NCI-H69 (cell line): ENCODE data around the gene S100A3.
A peak's percentile ranks its signal among the peaks of the same experiment; 100 is the strongest.
"Not testable (repeated sequence)": the region's sequence is repeated elsewhere in the genome, so short reads cannot be mapped to it uniquely, and the experiment has no call there.

Source experiments
- DNase-seq: peaks from one replicate; lab custom pipeline; 2025; lab: John Stamatoyannopoulos, UW

S100A3 gene

DNA sequence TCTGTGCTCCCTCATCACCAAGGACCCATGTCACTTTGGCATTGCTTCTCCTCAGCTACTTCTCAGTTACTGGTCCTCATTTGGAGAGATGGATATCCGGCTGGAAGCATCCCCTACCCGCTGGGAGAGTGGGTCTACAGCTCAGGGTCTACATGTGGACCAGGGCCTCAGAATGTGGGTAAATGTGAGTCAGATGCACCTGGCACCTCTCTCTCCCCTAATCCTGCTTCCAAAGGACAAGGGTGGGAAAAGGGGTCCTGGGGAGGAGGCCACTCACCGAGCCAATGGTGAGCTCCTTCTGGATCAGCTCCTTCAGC is 14.2 kb downstream of the S100A3 start:
- DNase-seq = no peak

DNA sequence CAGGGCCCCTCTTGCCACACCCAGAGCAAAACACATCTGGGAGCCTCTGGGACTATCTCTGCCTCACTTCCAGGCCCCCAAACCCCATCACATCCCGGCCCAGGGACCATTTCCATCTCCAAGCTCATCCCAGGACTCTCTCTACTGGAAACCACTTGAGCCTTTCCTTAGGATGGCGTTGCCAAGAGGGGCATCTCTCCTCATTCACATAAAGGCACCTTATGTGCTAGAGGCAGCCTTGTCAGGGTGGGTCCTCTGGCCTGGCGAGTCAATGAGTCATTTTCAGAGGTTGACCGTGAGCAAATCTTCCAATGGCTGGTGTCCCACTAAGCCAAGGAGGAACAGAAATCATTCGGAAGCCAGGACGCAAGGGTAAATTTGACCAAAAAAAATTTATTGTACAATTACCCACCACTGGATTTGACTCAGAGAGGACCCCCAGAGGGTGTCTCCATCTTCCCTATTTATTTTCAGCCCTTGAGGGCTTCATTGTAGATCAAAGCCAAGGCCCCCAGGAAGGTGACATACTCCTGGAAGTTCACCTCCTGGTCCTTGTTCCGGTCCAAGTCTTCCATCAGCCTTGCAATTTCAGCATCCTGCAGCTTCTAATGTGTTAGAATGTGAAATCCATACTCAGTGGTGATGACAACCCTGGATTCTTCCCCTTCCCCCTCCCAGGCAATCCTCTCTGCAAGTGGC is 14.7 kb downstream of the S100A3 start:
- peak; percentile 70 for DNase-seq

DNA sequence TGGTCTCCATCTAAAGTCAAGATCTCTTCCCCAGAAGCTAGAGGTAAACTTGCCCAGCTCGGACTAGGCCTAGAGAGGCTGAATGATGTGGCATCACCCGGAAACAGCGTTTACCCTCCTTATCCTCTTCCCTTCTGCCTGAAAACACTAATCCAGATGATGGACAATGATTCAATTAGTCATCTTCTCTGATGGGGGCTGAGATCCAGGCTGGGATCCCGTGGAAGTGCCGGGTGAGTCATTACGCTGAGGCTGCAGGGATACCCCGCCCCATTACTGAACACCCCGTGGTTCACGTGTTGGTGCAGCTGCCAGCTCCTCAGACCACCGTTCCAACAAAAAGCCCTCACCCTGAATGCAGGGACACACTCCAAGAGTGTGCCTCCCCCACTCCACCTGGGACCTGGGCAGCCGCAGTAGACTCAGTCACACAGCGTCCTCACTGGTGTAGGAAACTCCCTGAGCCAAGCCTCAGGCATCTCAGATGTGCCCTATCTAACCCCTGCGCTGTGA is 15.3 kb downstream of the S100A3 start:
- peak; percentile 88 for DNase-seq

DNA sequence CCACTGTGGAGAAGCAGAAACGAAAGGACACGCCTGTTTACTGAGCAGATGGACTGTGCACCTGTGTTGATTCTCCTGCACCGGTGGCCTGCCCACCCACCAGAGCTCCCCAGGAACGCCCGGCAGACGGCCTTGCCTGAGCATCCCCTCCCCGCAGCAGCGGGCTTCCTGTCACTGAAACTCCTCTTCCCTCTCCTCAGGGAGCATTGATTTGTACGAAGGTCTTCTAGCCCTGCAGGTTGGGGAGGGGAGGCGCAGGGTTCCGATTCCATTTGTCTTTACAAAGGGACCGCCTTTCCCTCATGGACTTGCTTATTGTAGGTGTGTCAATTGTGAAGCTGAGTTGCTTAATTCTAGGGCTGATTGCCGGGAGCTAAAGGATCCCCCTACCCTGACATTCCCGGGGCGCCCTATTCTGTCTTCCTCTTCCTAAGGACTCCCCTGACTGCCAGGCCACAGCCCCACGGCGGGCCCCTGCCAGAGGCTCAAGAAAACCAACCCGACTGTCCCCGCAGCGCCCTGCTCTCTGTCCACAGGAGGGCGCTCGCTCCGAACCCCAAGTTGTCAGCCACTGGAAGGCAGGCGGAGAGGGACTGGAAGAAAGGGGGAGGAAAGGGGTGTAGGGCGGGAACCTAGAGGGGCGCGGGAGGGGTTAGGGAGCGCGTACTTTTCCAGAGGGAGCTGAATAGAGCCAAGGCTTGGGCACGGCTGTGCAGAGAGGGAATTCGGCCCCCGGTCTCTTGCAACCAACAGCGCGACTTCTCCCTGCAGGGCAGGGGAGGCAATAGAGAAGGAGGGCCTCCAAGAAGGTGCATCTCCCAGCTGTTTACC is 16.1 kb downstream of the S100A3 start:
- DNase-seq = peak; percentile 99

DNA sequence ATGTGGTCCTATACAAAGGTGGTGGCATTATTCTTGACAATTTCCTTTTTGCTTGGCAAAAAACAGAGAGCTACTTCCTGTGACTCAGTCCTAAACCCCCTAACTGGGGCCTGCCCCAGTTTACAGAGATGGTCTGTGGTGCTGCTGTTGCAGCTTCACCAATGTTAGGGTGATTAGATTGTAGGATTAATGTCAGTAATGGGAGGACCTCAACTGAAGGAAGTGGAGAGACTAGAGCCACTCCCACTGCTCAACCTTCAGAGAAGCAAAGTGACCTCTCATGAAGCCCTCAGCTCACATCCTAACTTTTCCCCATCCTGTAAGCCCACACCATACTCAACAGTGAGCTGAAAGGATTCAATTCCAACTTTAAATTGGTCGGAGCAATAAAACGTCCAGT is 16.9 kb downstream of the S100A3 start:
- peak; percentile 80 for DNase-seq

DNA sequence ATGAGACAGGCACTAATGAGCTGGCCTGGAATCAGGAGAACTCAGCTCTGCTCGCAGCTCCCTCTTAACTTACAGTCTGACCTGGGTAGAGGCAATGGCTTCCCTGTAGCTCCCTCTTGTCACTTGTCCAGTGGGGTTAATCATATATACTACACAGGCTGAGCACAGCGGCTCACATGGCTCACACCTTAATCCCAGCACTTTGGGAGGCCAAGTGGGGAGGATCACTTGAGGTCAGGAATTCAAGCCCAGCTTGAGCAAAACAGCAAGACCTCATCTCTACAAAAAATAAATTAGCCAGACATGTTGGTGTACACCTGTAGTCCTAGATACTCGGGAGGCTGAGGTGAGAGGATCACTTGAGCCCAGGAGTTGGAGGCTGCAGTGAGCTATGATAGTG is 17.4 kb downstream of the S100A3 start:
- DNase-seq = no peak

DNA sequence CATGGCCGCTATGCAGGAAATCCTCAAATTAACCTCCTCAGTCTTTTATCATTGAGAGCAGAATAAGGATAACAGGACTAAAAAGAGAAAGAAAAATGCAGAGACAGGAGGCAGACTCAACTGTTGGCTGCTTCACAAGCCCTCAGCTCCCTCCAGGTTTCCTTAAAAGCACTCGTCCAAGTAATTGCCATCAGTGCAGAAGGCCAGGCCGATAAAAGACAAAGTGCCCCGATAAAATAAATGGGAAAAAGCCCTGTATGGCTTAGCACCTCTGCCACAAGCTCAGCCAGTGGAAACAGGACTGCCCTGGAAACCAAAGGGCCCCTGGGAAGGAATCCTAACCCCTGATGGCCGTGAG is 21.4 kb downstream of the S100A3 start:
- DNase-seq = no peak

DNA sequence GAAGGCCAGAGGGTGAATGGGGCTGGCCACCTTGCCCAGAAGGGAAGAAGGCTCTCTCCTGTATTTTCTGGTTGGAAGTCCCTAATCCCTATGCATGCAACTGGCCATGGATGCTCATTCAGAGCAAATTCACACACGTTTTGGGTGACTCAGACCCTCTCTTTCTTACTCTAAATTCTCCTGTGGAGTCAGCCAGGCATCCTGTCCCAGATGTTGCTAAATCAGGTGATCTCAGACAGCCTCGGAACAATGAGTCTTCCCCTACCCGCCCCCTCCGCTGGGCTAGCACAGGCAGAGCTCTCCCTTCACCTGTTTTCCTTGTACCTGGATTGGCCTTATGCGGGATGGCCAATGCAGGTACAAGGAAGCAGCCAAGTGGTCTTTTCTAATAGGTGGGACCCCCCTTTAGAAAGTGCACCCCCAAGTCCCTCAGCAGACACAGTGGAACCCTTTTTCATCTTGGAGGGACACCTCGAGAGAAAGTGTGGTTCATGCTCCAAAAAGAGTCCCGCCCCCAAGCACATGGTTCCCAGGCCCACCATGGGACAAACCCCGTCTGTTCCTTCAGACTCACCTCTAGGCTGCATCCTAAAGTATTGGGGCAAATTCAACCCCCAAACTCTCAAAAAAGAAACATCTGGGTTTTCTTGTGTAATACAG is 21.9 kb downstream of the S100A3 start:
- DNase-seq = peak; percentile 57

DNA sequence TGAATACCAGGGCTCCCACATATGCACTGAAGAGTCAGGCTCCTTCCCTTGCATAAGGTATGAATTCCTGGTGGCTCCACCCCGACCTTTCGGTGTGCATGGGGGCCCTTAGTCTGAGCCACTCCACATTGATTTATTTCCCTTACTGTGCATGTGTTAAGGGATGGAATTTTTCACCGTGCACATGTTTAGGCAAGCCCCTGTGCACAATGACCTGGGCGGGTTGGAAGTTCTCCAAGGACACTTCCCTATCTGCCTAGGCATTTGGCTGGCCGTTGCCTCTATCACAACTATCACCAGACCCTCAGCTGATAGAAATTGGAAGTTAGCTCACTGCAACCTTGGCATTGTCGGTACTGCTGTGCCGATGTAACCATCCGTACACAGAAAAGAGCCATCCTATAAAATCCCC is 22.9 kb downstream of the S100A3 start:
- DNase-seq = peak; percentile 95

DNA sequence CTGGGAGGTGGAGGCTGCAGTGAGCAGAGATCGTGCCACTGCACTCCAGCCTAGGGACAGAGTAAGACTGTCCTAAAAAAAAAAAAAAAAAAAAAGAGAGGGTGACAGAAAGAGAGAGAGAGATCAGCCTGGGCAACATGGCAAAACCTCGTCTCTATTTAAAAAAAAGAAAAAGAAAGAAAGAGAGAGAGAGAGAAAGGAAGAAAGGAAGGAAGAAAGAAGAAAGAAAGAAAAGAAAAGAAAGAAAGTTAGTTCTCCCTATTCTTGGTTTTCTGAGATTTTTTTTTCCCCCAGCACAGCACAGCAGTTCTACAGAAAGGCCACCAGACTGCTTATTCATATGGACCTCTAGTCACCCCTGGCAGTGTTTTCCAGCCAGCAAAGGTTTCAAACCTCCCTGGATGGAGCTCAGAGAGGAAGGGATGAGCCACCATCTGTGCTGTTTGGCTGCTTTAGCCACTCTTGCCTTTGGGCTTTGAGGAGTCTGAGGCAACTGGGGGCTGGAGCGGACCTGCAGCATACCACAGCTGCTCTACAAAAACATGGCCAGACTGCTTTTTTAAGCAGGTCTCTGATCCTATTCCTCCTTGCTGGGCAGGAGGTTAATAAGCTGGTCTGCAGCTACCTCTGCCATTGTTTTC is 23.9 kb downstream of the S100A3 start:
- peak; percentile 94 for DNase-seq

DNA sequence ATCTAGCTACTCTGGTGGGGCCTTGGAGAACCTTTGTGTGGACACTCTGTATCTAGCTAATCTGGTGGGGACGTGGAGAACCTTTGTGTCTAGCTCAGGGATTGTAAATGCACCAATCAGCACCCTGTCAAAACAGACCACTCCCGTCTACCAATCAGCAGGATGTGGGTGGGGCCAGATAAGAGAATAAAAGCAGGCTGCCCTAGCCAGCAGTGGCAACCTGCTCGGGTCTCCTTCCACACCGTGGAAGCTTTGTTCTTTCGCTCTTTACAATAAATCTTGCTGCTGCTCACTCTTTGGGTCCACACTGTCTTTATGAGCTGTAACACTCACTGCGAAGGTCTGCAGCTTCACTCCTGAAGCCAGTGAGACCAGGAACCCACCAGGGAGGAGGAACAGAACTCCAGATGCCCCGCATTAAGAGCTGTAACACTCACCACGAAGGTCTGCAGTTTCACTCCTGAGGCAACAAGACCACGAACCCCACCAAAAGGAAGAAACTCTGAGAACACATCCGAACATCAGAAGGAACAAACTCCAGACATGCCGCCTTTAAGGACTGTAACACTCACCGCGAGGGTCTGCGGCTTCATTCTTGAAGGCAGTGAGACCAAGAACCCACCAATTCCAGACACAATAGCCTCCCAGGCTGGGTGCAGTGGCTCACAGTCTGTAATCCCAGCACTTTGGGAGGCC is 26.6 kb downstream of the S100A3 start:
- DNase-seq = not testable (repeated sequence)

DNA sequence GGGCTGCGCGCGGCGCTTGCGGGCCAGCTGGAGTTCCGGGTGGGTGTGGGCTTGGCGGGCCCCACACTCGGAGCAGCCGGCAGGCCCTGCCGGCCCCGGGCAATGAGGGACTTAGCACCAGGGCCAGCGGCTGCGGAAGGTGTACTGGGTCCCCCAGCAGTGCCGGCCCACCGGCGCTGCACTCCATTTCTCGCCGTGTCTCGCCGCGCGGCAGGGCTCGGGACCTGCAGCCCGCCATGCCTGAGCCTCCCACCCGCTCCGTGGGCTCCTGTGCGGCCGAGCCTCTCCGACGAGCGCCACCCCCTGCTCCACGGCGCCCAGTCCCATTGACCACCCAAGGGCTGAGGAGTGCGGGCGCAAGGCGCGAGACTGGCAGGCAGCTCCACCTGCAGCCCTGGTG is 27.2 kb downstream of the S100A3 start:
- not testable (repeated sequence) for DNase-seq

DNA sequence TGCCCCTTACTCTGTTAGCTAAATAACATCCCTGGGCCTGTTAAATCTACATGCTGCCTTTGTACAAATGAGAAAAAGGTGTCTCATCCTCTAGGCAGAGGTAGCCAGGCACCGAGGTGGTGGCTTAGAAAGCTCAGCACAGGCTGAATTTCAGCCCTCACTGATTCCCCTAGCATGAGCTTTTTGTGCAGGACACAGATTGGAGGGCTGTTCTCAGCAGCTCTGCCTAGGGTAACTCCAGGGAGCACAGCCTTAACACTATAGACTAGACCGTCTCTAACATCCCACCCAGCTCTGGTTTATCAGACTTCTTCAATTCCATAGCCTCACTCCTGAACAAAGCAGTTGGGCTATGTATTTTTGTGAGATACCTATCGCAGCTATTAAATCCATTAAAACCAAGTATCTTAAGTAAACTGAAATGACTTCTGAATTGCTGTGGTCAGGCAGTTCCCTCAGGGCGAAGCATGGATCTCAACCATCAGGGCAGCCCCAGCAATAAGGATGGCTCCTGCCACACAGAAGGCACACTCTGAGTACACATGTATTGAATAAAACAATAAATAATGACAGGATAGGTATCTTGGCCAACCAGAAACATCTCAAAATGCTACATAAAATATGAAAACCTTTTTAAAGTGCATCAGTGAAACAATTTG is 28.1 kb downstream of the S100A3 start:
- peak; percentile 81 for DNase-seq

DNA sequence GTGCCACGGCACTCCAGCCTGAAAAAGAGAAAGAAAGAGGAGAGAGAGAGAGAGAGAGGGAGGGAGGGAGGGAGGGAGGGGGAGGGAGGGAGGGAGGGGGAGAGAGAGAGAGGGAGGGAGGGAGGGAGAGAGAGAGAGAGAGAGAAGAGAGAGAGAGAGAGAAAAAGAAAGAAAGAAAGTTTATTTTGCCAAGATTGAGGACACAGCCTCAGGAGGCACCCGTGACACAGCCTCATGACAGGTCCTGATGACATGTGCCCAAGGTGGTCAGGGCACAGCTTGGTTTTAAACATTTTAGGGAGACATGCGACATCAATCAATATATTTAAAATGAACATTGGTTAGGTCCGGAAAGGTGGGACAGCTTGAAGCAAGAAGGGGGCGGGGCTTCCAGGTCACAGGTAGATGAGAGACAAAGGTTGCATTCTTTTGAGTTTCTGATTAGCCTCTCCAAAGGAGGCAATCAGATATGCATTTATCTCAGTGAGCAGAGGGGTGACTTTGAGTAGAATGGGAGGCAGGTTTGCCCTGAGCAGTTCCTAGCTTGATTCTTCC is 28.8 kb downstream of the S100A3 start:
- peak; percentile 35 for DNase-seq

DNA sequence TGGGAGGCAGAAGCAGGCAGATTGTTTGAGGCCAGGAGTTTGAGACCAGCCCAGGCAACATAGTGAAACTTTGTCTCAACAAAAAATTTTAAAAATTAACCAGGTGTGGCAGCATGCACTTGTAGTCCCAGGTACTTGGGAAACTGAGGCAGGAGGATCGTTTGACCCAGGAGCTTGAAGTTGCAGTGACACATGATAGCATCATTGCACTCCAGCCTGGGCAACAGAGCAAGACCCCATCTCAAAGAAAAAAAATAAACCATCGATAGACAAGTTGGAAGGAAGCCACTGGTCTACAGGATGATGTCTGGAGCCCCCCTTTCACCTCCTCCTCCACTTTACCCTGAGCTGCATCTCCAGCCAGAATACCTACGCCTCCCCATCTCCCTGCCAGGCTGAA is 29.8 kb downstream of the S100A3 start:
- DNase-seq = no peak

DNA sequence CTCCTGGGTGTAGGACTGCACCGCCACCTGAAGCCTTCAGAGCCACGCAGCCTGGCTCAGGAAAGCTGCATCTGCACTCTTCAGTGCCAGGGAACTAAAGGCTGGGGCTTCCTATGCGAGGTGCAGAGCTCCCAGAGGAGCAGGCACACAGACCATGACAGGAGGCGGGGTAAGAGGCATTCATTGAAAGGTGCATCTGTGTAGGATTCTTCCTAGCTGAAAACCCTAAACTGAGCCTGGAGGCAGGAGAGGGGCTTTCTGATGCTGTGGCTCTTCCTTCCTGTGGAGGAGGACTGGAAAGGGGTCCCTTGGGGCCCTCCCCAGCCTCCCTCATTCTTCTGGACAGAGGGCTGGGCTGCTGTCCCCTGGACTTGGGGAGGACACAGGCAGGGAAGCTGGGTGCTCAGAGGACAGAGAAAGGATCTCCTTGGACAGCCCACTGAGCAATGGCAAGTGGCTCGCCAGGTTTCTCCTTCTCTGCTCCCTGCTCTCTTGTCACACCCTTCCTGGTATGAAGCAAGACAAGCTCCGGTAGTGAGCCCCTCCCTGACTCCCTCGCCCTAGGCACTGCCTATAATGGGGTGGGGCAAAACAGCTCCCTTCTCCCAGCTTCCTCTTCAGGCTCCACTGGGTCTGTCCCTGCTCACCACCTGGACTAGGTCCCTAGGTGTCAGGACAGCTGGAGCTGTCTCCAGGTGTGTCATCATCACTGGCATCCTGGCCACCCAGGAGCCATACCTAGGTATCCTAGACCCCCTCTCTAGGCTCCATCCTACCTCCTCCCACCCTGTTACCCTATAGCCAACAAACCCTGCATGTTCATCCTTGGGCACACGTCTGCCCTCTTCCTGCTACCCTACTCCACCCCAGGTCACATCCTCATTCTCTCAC is 33.3 kb downstream of the S100A3 start:
- peak; percentile 92 for DNase-seq

DNA sequence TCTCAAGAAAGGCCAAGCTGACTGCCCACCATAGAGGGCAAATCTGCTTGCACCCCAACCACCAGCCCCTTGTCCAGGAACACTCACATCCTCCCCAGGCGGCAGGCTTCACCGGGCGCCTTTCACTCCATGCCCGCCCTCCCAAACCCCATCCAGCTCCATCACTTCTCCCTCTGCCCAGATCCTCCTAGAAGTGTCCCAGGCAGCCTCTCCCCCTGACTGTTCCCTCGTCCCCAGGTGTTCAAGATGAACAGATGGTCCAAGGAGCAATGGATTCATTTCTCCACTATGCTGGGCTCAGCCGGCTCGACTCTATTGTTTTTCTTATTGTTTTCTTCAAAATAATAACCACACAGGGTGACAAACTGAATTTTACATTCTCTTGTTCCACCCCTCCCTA is 35.4 kb downstream of the S100A3 start:
- DNase-seq = peak; percentile 49

DNA sequence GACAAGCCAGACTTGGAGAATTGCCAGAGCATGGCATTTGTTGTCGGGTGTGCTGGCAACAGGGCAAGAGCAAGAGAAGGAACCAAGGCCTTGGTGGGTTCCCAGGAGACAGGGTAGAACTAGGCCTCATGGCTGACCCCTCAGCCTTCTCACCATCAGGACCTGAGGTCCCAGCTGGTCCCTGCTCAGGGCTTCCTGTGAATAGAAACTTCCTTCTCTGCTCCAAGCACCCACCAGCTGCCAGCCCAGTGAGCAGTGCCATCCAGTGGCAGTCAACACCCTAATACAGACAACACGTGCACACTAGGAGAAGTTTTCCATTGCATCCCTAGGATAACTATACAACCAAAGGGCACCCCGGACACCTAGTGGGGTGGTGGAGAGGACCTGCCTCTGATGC is 36.0 kb downstream of the S100A3 start:
- DNase-seq = peak; percentile 80

DNA sequence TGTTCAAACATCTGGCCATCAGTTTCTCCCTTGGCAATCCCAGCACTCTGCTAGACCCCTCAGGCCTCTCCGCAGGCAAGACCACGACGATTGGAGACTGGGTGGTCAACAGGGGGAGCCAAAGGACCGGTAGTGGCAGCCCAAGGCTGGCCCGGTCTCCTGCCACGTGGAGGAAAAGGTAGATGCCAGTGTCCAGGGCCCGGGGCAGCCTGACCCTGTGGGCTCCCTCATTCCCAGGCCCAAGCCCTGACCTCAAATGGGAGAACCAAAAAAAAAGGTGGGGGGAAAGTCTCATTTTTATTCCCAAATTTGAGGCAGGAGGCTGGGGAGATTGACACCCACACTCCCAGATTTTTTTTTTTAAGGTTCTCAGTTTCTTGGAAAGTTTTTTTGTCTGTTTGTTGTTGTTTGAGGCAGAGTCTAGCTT is 38.1 kb downstream of the S100A3 start:
- DNase-seq = peak; percentile 91
